ENCODE measurements around the gene PCOLCE2. TPM values are rescaled to one million over a fixed set of nuclear protein-coding genes. Genes with fewer than 3 reads are reported as not detected.

The PCOLCE2 gene
- total RNA-seq, 1 donor from 2014 or later, result 32.5 TPM

- H3K27ac ChIP-seq, result no peak overlapping the region
- H3K27me3 ChIP-seq, result no peaks in the 10 kb centered on the region
- H3K4me2 ChIP-seq, result no peak overlapping the region
- H3K4me3 Mint-ChIP-seq, result no peak overlapping the region
- peaks cover 3% of the 10 kb centered on the region for H3K27me3 Mint-ChIP-seq (ENCODE audit: insufficient read depth, low read depth)
- DNase-seq (ENCODE audit: low spot score), result no peak
- H3K27ac Mint-ChIP-seq, result no peak overlapping the region
- no peaks in the 10 kb centered on the region for H3K36me3 Mint-ChIP-seq
- H3F3A ChIP-seq (ENCODE audit: low read depth), result no peaks in the 10 kb centered on the region
- no peak overlapping the region for H2AFZ ChIP-seq (replicated peaks)
- H3K4me1 Mint-ChIP-seq, result no peaks in the 10 kb centered on the region
- no peaks in the 10 kb centered on the region for H3K9me3 Mint-ChIP-seq
- H3K79me2 ChIP-seq (ENCODE audit: low read depth), result no peaks in the 10 kb centered on the region
- no peak overlapping the region for H3K4me3 ChIP-seq
- H4K20me1 ChIP-seq (ENCODE audit: low read depth), result no peaks in the 10 kb centered on the region
- peaks cover 17% of the 10 kb centered on the region for H3K4me1 ChIP-seq
- no peak for TF ChIP-seq EZH2phosphoT487 (IDR thresholded peaks at IDR 0.05)
- no peak for TF ChIP-seq EZH2 (IDR thresholded peaks at IDR 0.05)
- TF ChIP-seq, protein P1, sequence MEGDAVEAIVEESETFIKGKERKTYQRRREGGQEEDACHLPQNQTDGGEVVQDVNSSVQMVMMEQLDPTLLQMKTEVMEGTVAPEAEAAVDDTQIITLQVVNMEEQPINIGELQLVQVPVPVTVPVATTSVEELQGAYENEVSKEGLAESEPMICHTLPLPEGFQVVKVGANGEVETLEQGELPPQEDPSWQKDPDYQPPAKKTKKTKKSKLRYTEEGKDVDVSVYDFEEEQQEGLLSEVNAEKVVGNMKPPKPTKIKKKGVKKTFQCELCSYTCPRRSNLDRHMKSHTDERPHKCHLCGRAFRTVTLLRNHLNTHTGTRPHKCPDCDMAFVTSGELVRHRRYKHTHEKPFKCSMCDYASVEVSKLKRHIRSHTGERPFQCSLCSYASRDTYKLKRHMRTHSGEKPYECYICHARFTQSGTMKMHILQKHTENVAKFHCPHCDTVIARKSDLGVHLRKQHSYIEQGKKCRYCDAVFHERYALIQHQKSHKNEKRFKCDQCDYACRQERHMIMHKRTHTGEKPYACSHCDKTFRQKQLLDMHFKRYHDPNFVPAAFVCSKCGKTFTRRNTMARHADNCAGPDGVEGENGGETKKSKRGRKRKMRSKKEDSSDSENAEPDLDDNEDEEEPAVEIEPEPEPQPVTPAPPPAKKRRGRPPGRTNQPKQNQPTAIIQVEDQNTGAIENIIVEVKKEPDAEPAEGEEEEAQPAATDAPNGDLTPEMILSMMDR (IDR thresholded peaks at IDR 0.05), result no peak
- H3K9me3 ChIP-seq (ENCODE audit: low read depth), result no peaks in the 10 kb centered on the region
- no peak overlapping the region for H3K9ac ChIP-seq
- H3K36me3 ChIP-seq, result no peaks in the 10 kb centered on the region
These were observed 27.0 kb downstream of the PCOLCE2 start for GRCh38 chr3:142861926-142862325.

GRCh38 chr3:142858043-142858442 lies 30.8 kb downstream of the PCOLCE2 start:
- no peak overlapping the region for H3K9ac ChIP-seq
- DNase-seq (ENCODE audit: low spot score), result no peak
- Mint-ChIP-seq H3K27me3 (ENCODE audit: insufficient read depth, low read depth) (peaks cover 3% of the 10 kb centered on the region), H3K36me3 (no peaks in the 10 kb centered on the region), H3K4me1 (peaks cover 5% of the 10 kb centered on the region), H3K9me3 (no peaks in the 10 kb centered on the region), H3K4me3 (no peak overlapping the region), H3K27ac (no peak overlapping the region)
- no peaks in the 10 kb centered on the region for H3K79me2 ChIP-seq (ENCODE audit: low read depth)
- no peak overlapping the region for H2AFZ ChIP-seq (replicated peaks)
- H3K4me2 ChIP-seq, result no peak overlapping the region
- no peaks in the 10 kb centered on the region for H3F3A ChIP-seq (ENCODE audit: low read depth)
- H3K9me3 ChIP-seq (ENCODE audit: low read depth), result no peaks in the 10 kb centered on the region
- H3K4me3 ChIP-seq, result no peak overlapping the region
- H4K20me1 ChIP-seq (ENCODE audit: low read depth), result no peaks in the 10 kb centered on the region
- TF ChIP-seq, protein P1 (IDR thresholded peaks at IDR 0.05), result no peak
- no peak for TF ChIP-seq EZH2 (IDR thresholded peaks at IDR 0.05)
- TF ChIP-seq EZH2phosphoT487 (IDR thresholded peaks at IDR 0.05), result no peak
- no peaks in the 10 kb centered on the region for H3K27me3 ChIP-seq
- peaks cover 13% of the 10 kb centered on the region for H3K4me1 ChIP-seq
- H3K36me3 ChIP-seq, result no peaks in the 10 kb centered on the region
- no peak overlapping the region for H3K27ac ChIP-seq

DNA sequence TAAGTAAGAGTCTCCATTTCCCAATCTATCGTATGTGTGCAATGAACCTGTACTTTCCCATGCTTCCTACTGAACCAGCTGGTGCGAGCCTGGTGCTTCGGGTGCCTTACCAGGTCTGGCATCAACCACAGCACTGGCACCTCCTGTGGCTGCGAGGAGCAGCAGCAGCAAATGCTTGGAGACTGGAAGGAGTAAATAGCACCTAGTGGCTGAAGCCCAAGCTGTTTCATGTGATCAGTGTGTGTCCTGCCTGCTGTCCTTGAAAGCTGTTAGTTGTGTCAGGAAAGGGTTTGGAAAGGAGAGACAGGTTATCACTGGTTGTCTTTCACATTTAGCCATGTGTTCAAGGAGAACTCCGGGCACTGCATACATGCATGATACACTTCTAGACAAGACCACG lies 31.8 kb downstream of the PCOLCE2 start:
- Histone ChIP-seq H4K20me1 (ENCODE audit: low read depth) (no peaks in the 10 kb centered on the region), H3K4me1 (peaks cover 8% of the 10 kb centered on the region), H2AFZ (replicated peaks) (no peak overlapping the region), H3K27ac (no peak overlapping the region), H3K4me2 (no peak overlapping the region), H3K9ac (no peak overlapping the region), H3K79me2 (ENCODE audit: low read depth) (no peaks in the 10 kb centered on the region), H3K36me3 (no peaks in the 10 kb centered on the region), H3K9me3 (ENCODE audit: low read depth) (no peaks in the 10 kb centered on the region), H3K27me3 (no peaks in the 10 kb centered on the region), H3F3A (ENCODE audit: low read depth) (no peaks in the 10 kb centered on the region), H3K4me3 (no peak overlapping the region)
- Mint-ChIP-seq H3K27ac (no peak overlapping the region), H3K27me3 (ENCODE audit: insufficient read depth, low read depth) (peaks cover 3% of the 10 kb centered on the region), H3K4me1 (peaks cover 5% of the 10 kb centered on the region), H3K4me3 (no peak overlapping the region), H3K9me3 (no peaks in the 10 kb centered on the region), H3K36me3 (no peaks in the 10 kb centered on the region)
- no peak for TF ChIP-seq EZH2phosphoT487 (IDR thresholded peaks at IDR 0.05)
- TF ChIP-seq, protein P1 (IDR thresholded peaks at IDR 0.05), result peak; percentile 41
- peak; percentile 51 for DNase-seq (ENCODE audit: low spot score)
